Activated CD4-positive, alpha-beta memory T cell treated with anti-CD3 and anti-CD28 coated beads, Interleukin-2, amount 10 ng/mL, durations not matched to agents 7 days and 5 days (primary cell): ENCODE data around the gene RUNX2. TPM values are rescaled to one million over a fixed set of nuclear protein-coding genes. Genes with fewer than 3 reads are reported as not detected.

Experiments used
- CTCF ChIA-PET: fragments of 350-600 bp; sonication (Branson Sonifier 250); formaldehyde crosslinking; loops from one replicate; lab custom pipeline; 2021; ENCODE audit warnings: antibody characterized with exemption, inconsistent platforms; lab: Charles Lee
- POLR2A ChIA-PET: fragments of 350-600 bp; sonication (Branson Sonifier 250); formaldehyde crosslinking; loops from one replicate; lab custom pipeline; 2021; ENCODE audit warnings: antibody characterized with exemption; lab: Charles Lee
- DNase-seq: peaks from one replicate; pipeline ENCODE4 v3.0.0-alpha.2; 2020
- H3K27ac Mint-ChIP-seq: one replicate; pipeline ENCODE4 v1.8.0; 2021; ENCODE audit warnings: mild to moderate bottlenecking, mixed read lengths
- H3K27me3 Mint-ChIP-seq: one replicate; pipeline ENCODE4 v1.8.0; 2021; ENCODE audit warnings: mixed read lengths
- H3K36me3 Mint-ChIP-seq: one replicate; pipeline ENCODE4 v1.8.0; 2021; ENCODE audit warnings: low read depth, mixed read lengths
- H3K4me1 Mint-ChIP-seq: one replicate; pipeline ENCODE4 v1.8.0; 2021; ENCODE audit warnings: mixed read lengths
- H3K4me3 Mint-ChIP-seq: one replicate; pipeline ENCODE4 v1.8.0; 2021; ENCODE audit warnings: mild to moderate bottlenecking, mixed read lengths
- H3K9me3 Mint-ChIP-seq: one replicate; pipeline ENCODE4 v1.8.0; 2021; ENCODE audit warnings: mixed read lengths
- total RNA-seq, 2 experiments: library from RNA; stranded (reverse); gene quantifications; one replicate each; pipeline ENCODE4 v1.2.3, GENCODE V29; 2021

RUNX2 gene
- total RNA-seq, 2 experiments from 2014 or later, result 42.2 to 43.4 TPM

GRCh38 chr6:45563844-45564243, 235.7 kb downstream of the RUNX2 start:
- POLR2A ChIA-PET, result interaction anchor here (0.9 kb wide), 1 partner anchor 142 kb away, joined by 3 read pairs; no protein-coding TSS in a partner anchor
- peaks cover 8% of the 10 kb centered on the region for H3K9me3 Mint-ChIP-seq
- CTCF ChIA-PET, result interaction anchor here (1.3 kb wide), 1 partner anchor 96 kb away, joined by 5 read pairs; no protein-coding TSS in a partner anchor

GRCh38 chr6:45566882-45567281, 238.8 kb downstream of the RUNX2 start:
- H3K27me3 Mint-ChIP-seq, result no peaks in the 10 kb centered on the region
- ChIA-PET POLR2A (interaction anchor here (1.1 kb wide), 1 partner anchor 10 kb away, joined by 3 read pairs; no protein-coding TSS in a partner anchor), CTCF (no interaction called here)
- H3K27ac Mint-ChIP-seq, result no peak overlapping the region
- H3K4me1 Mint-ChIP-seq, result peaks cover 16% of the 10 kb centered on the region
- no peak for DNase-seq
- H3K9me3 Mint-ChIP-seq, result peaks cover 8% of the 10 kb centered on the region
- H3K4me3 Mint-ChIP-seq, result no peak overlapping the region
- peaks cover 34% of the 10 kb centered on the region for H3K36me3 Mint-ChIP-seq

More at GRCh38 chr6:45563844-45564243, 235.7 kb downstream of the RUNX2 start:
- Mint-ChIP-seq H3K27me3 (no peaks in the 10 kb centered on the region), H3K4me3 (no peak overlapping the region), H3K27ac (no peak overlapping the region), H3K4me1 (peaks cover 14% of the 10 kb centered on the region), H3K36me3 (peaks cover 35% of the 10 kb centered on the region)
- no peak for DNase-seq

- peaks cover 34% of the 10 kb centered on the region for H3K36me3 Mint-ChIP-seq
- POLR2A ChIA-PET, result no interaction called here
- CTCF ChIA-PET, result no interaction called here
Observed at GRCh38 chr6:45567879-45568278, 239.7 kb downstream of the RUNX2 start.

GRCh38 chr6:45568626-45569025, 240.5 kb downstream of the RUNX2 start:
- CTCF ChIA-PET, result no interaction called here
- no peak for DNase-seq
- peaks cover 34% of the 10 kb centered on the region for H3K36me3 Mint-ChIP-seq
- H3K9me3 Mint-ChIP-seq, result peaks cover 8% of the 10 kb centered on the region
- H3K27ac Mint-ChIP-seq, result no peak overlapping the region
- no peak overlapping the region for H3K4me3 Mint-ChIP-seq
- no peaks in the 10 kb centered on the region for H3K27me3 Mint-ChIP-seq
- peaks cover 31% of the 10 kb centered on the region for H3K4me1 Mint-ChIP-seq
- POLR2A ChIA-PET, result no interaction called here

More at GRCh38 chr6:45567879-45568278, 239.7 kb downstream of the RUNX2 start:
- no peak overlapping the region for H3K27ac Mint-ChIP-seq
- no peak for DNase-seq
- H3K4me3 Mint-ChIP-seq, result no peak overlapping the region
- H3K4me1 Mint-ChIP-seq, result peaks cover 23% of the 10 kb centered on the region
- peaks cover 8% of the 10 kb centered on the region for H3K9me3 Mint-ChIP-seq
- H3K27me3 Mint-ChIP-seq, result no peaks in the 10 kb centered on the region

- Mint-ChIP-seq H3K4me3 (no peak overlapping the region), H3K27me3 (no peaks in the 10 kb centered on the region), H3K27ac (no peak overlapping the region), H3K4me1 (peaks cover 38% of the 10 kb centered on the region), H3K9me3 (peaks cover 8% of the 10 kb centered on the region), H3K36me3 (peaks cover 37% of the 10 kb centered on the region)
- POLR2A ChIA-PET, result no interaction called here
- CTCF ChIA-PET, result no interaction called here
- no peak for DNase-seq
Observed at GRCh38 chr6:45569210-45569945, 241.2 kb downstream of the RUNX2 start.

GRCh38 chr6:45571159-45571558, 243.0 kb downstream of the RUNX2 start:
- ChIA-PET CTCF (interaction anchor here (3.1 kb wide), 1 partner anchor 15 kb away, joined by 11 read pairs; no protein-coding TSS in a partner anchor), POLR2A (interaction anchor here (4.4 kb wide), 1 partner anchor 15 kb away, joined by 29 read pairs; no protein-coding TSS in a partner anchor)
- no peak for DNase-seq
- peaks cover 26% of the 10 kb centered on the region for H3K36me3 Mint-ChIP-seq
- no peak overlapping the region for H3K4me3 Mint-ChIP-seq
- H3K27ac Mint-ChIP-seq, result no peak overlapping the region
- peaks cover 44% of the 10 kb centered on the region for H3K4me1 Mint-ChIP-seq
- peaks cover 7% of the 10 kb centered on the region for H3K9me3 Mint-ChIP-seq
- no peaks in the 10 kb centered on the region for H3K27me3 Mint-ChIP-seq

GRCh38 chr6:45572833-45573232, 244.7 kb downstream of the RUNX2 start:
- Mint-ChIP-seq H3K27ac (peak overlapping the region; percentile 63), H3K27me3 (no peaks in the 10 kb centered on the region), H3K36me3 (peaks cover 22% of the 10 kb centered on the region), H3K4me3 (peak overlapping the region; percentile 2), H3K9me3 (no peaks in the 10 kb centered on the region), H3K4me1 (peaks cover 44% of the 10 kb centered on the region)
- peak; percentile 45 for DNase-seq
- ChIA-PET POLR2A (interaction anchor here (0.9 to 4.4 kb wide), 7 partner anchors 13 to 195 kb away, joined by 3 to 29 read pairs (median 3); partner anchors contain the start of gene SUPT3H), CTCF (interaction anchor here (1.9 to 3.1 kb wide), 2 partner anchors 10 to 13 kb away, joined by 11 read pairs; no protein-coding TSS in a partner anchor)

- Mint-ChIP-seq H3K9me3 (no peaks in the 10 kb centered on the region), H3K27me3 (no peaks in the 10 kb centered on the region), H3K4me3 (no peak overlapping the region), H3K4me1 (peaks cover 41% of the 10 kb centered on the region), H3K36me3 (peaks cover 19% of the 10 kb centered on the region), H3K27ac (no peak overlapping the region)
- ChIA-PET POLR2A (interaction anchor here (1.4 to 4.4 kb wide), 2 partner anchors 10 to 12 kb away, joined by 4 to 29 read pairs; no protein-coding TSS in a partner anchor), CTCF (interaction anchor here (0.8 to 3.1 kb wide), 5 partner anchors 9 to 152 kb away, joined by 3 to 11 read pairs (median 4); no protein-coding TSS in a partner anchor)
- DNase-seq, result no peak
Observed at GRCh38 chr6:45574014-45574461, 245.9 kb downstream of the RUNX2 start.

GRCh38 chr6:45574885-45575284, 246.8 kb downstream of the RUNX2 start:
- no peak for DNase-seq
- CTCF ChIA-PET, result interaction anchor here (1.2 to 1.9 kb wide), 3 partner anchors 8 to 153 kb away, joined by 3 to 11 read pairs (median 3); no protein-coding TSS in a partner anchor
- H3K4me3 Mint-ChIP-seq, result no peak overlapping the region
- no peaks in the 10 kb centered on the region for H3K27me3 Mint-ChIP-seq
- no peaks in the 10 kb centered on the region for H3K9me3 Mint-ChIP-seq
- H3K27ac Mint-ChIP-seq, result no peak overlapping the region
- H3K4me1 Mint-ChIP-seq, result peaks cover 34% of the 10 kb centered on the region
- H3K36me3 Mint-ChIP-seq, result peaks cover 16% of the 10 kb centered on the region
- POLR2A ChIA-PET, result interaction anchor here (1.4 to 4.4 kb wide), 2 partner anchors 9 to 11 kb away, joined by 4 to 29 read pairs; no protein-coding TSS in a partner anchor

GRCh38 chr6:45576648-45577624, 248.8 kb downstream of the RUNX2 start:
- Mint-ChIP-seq H3K27me3 (no peaks in the 10 kb centered on the region), H3K4me3 (no peak overlapping the region), H3K9me3 (peaks cover 4% of the 10 kb centered on the region), H3K4me1 (peaks cover 28% of the 10 kb centered on the region), H3K27ac (no peak overlapping the region), H3K36me3 (peaks cover 19% of the 10 kb centered on the region)
- CTCF ChIA-PET, result interaction anchor here (1.0 to 1.2 kb wide), 3 partner anchors 9 to 346 kb away, joined by 3 read pairs; no protein-coding TSS in a partner anchor
- POLR2A ChIA-PET, result interaction anchor here (0.6 kb wide), 1 partner anchor 9 kb away, joined by 3 read pairs; no protein-coding TSS in a partner anchor
- no peak for DNase-seq

GRCh38 chr6:45577836-45578504, 249.8 kb downstream of the RUNX2 start:
- peaks cover 26% of the 10 kb centered on the region for H3K36me3 Mint-ChIP-seq
- no peak overlapping the region for H3K4me3 Mint-ChIP-seq
- ChIA-PET POLR2A (interaction anchor here (1.1 kb wide), 1 partner anchor 9 kb away, joined by 3 read pairs; no protein-coding TSS in a partner anchor), CTCF (interaction anchor here (1.0 kb wide), 1 partner anchor 345 kb away, joined by 3 read pairs; no protein-coding TSS in a partner anchor)
- no peak for DNase-seq
- H3K27me3 Mint-ChIP-seq, result no peaks in the 10 kb centered on the region
- H3K27ac Mint-ChIP-seq, result no peak overlapping the region
- H3K4me1 Mint-ChIP-seq, result peaks cover 23% of the 10 kb centered on the region
- peaks cover 10% of the 10 kb centered on the region for H3K9me3 Mint-ChIP-seq
